D721Med (cell line): ENCODE results near the gene LIAS.
"Not testable (repeated sequence)": the region's sequence is repeated elsewhere in the genome, so short reads cannot be mapped to it uniquely, and the experiment has no call there.

Source experiments
- DNase-seq: peaks from one replicate; pipeline ENCODE4 v3.0.0; 2011; ENCODE audit warnings: low spot score; ENCODE audit not compliant: insufficient read length
- FAIRE-seq: peaks from 2 replicates; lab custom pipeline; 2011; peaks lifted over from hg19 to GRCh38; lab: Jason Lieb, UNC
- CTCF ChIP-seq: IDR thresholded peaks from 2 replicates; pipeline ENCODE4 v1.5.1; 2012; ENCODE audit warnings: mild to moderate bottlenecking, control low read depth; ENCODE audit not compliant: insufficient read depth; ENCODE audit errors: missing control alignments

The LIAS gene

GRCh38 chr4:39498727-39499020, 39.8 kb downstream of the LIAS start:
- FAIRE-seq = no peak
- no peak for TF ChIP-seq CTCF
- DNase-seq = no peak

- FAIRE-seq (no peak), DNase-seq (no peak)
These were observed 43.3 kb downstream of the LIAS start for GRCh38 chr4:39502019-39502663.

GRCh38 chr4:39502664-39503035, 43.8 kb downstream of the LIAS start:
- FAIRE-seq, DNase-seq: not testable (repeated sequence)

More at GRCh38 chr4:39502019-39502663, 43.3 kb downstream of the LIAS start:
- TF ChIP-seq CTCF = no peak

- TF ChIP-seq CTCF = no peak
- FAIRE-seq (no peak), DNase-seq (no peak)
These were observed 45.7 kb downstream of the LIAS start for GRCh38 chr4:39504538-39504937.

GRCh38 chr4:39505581-39505980, 46.7 kb downstream of the LIAS start:
- TF ChIP-seq CTCF = no peak
- DNase-seq = no peak

GRCh38 chr4:39510348-39510929, 51.6 kb downstream of the LIAS start:
- TF ChIP-seq CTCF = no peak
- FAIRE-seq = no peak
- no peak for DNase-seq

More at GRCh38 chr4:39505581-39505980, 46.7 kb downstream of the LIAS start:
- FAIRE-seq = no peak

GRCh38 chr4:39514266-39514665, 55.4 kb downstream of the LIAS start:
- not testable (repeated sequence) for FAIRE-seq, DNase-seq

GRCh38 chr4:39514888-39515401, 56.1 kb downstream of the LIAS start:
- no peak for DNase-seq
- no peak for FAIRE-seq
- TF ChIP-seq CTCF = no peak

GRCh38 chr4:39515669-39516401, 57.0 kb downstream of the LIAS start:
- not testable (repeated sequence) for FAIRE-seq

More at GRCh38 chr4:39515669-39516401, 57.0 kb downstream of the LIAS start:
- not testable (repeated sequence) for DNase-seq
